Esophagus squamous epithelium (tissue), 5 donors: Measurements from ENCODE around the gene FHOD3. TPM values are rescaled to one million over a fixed set of nuclear protein-coding genes. Genes with fewer than 3 reads are reported as not detected.

Source experiments
- DNase-seq: peaks from one replicate; lab custom pipeline; 2025; lab: John Stamatoyannopoulos, UW
- H3K27ac ChIP-seq, 4 donors: fragments of 200-600 bp; sonication (generic); one replicate each; pipeline ENCODE4 v1.5.1; 2016 to 2019; ENCODE audit warnings: mild to moderate bottlenecking in 1 of 4
- H3K27me3 ChIP-seq, 4 donors: fragments of 200-600 bp; sonication (generic); 1 replicate in 3 of 4; 2 replicates in 1 of 4; pipeline versions ENCODE4 v1.5.1 to v1.6.0; 2017 to 2021; ENCODE audit warnings: antibody characterized with exemption in 1 of 4
- H3K36me3 ChIP-seq, 3 donors: fragments of 200-600 bp; sonication (generic); one replicate each; pipeline ENCODE4 v1.5.1; 2016 to 2019
- H3K4me1 ChIP-seq, 3 donors: fragments of 200-600 bp; sonication (generic); one replicate each; pipeline ENCODE4 v1.5.1; 2017 to 2019
- H3K4me3 ChIP-seq, 4 donors: fragments of 200-600 bp; sonication (generic); 1 replicate in 3 of 4; 2 replicates in 1 of 4; pipeline ENCODE4 v1.5.1; 2016 to 2019; ENCODE audit warnings: mild to moderate bottlenecking in 2 of 4, moderate library complexity in 1 of 4
- H3K9me3 ChIP-seq, 3 donors: fragments of 200-600 bp; sonication (generic); one replicate each; pipeline ENCODE4 v1.5.1; 2016 to 2019
- CTCF ChIP-seq, 6 experiments: fragments of 450-650 bp in 4 of 6; fragments of 200-600 bp in 2 of 6; sonication (generic) in 2 of 6; IDR thresholded peaks; one replicate each; pipeline ENCODE4 v1.5.1; 2016 to 2019; ENCODE audit warnings: antibody characterized with exemption in 6 of 6, mild to moderate bottlenecking in 4 of 6, moderate library complexity in 4 of 6
- POLR2A ChIP-seq, 4 donors: fragments of 450-650 bp; IDR thresholded peaks; one replicate each; pipeline ENCODE4 v1.6.1; 2017; ENCODE audit warnings: antibody characterized with exemption in 4 of 4, mild to moderate bottlenecking in 4 of 4, moderate library complexity in 3 of 4
- WGBS, 2 donors: methylation state at CpG; one replicate each; pipeline ENCODE4 v1.1.5; 2018; 5-methylcytosine and 5-hydroxymethylcytosine counted together
- intact Hi-C: fragments of 100-400 bp; cut with DNase I; formaldehyde crosslinking; loops from one replicate; pipeline ENCODE4 v1.15.0; 2022
- total RNA-seq, 4 donors: library from RNA; depleted of rRNA; stranded (reverse); fragments of >200 nt; gene quantifications; one replicate each; pipeline ENCODE4 v1.1.0, GENCODE V29; 2016
- donor health status: DM: yes; HTN: yes; CAD: no.

The FHOD3 gene
- total RNA-seq, 4 donors from 2014 or later = 3.1 to 29.6 (median 5.7) TPM

- WGBS, 2 donors = 47 to 60% methylated on average over 3 of the region's 3 CpGs
- peak overlapping the region in 2 of 4 donors; percentile 14 to 49 for H3K27ac ChIP-seq
- intact Hi-C loops = no loop called here
- H3K9me3 ChIP-seq = no peaks in the 10 kb centered on the region
- no peaks in the 10 kb centered on the region for H3K27me3 ChIP-seq
- H3K36me3 ChIP-seq = no peaks in the 10 kb centered on the region
- no peak overlapping the region for H3K4me3 ChIP-seq
- TF ChIP-seq POLR2A (IDR thresholded peaks at IDR 0.05) (no peak), CTCF (IDR thresholded peaks at IDR 0.05) (no peak)
- peaks cover 0 to 19% (median 10%) of the 10 kb centered on the region in 3 donors for H3K4me1 ChIP-seq
- no peak for DNase-seq
These were observed 455.7 kb downstream of the FHOD3 start for GRCh38 chr18:36752929-36753865.

GRCh38 chr18:36756242-36756641 lies 458.7 kb downstream of the FHOD3 start:
- H3K9me3 ChIP-seq = no peaks in the 10 kb centered on the region
- H3K27me3 ChIP-seq = no peaks in the 10 kb centered on the region
- WGBS, 2 donors = 16 to 23% methylated on average over 4 of the region's 4 CpGs
- peaks cover 0 to 19% (median 10%) of the 10 kb centered on the region in 3 donors for H3K4me1 ChIP-seq
- no peak for DNase-seq
- H3K27ac ChIP-seq = peak overlapping the region in 3 of 4 donors; percentile 55 to 58 (median 56)
- H3K36me3 ChIP-seq = peaks cover 0 to 8% (median 0%) of the 10 kb centered on the region in 3 donors
- no peak overlapping the region for H3K4me3 ChIP-seq
- intact Hi-C loops = loop anchor here (2.0 kb wide), 1 partner anchor 67 kb away; no protein-coding TSS in a partner anchor
- no peak for TF ChIP-seq CTCF (IDR thresholded peaks at IDR 0.05)
- TF ChIP-seq POLR2A (IDR thresholded peaks at IDR 0.05) = no peak

- Histone ChIP-seq H3K4me1 (peaks cover 0 to 19% (median 10%) of the 10 kb centered on the region in 3 donors), H3K4me3 (no peak overlapping the region), H3K27ac (peak overlapping the region in 2 of 4 donors; percentile 55 to 56), H3K9me3 (no peaks in the 10 kb centered on the region), H3K36me3 (peaks cover 0 to 17% (median 0%) of the 10 kb centered on the region in 3 donors), H3K27me3 (no peaks in the 10 kb centered on the region)
- 0 to 4% methylated on average over 1 of the region's 1 CpG for WGBS, 2 donors
- intact Hi-C loops = loop anchor here (2.0 kb wide), 1 partner anchor 68 kb away; no protein-coding TSS in a partner anchor
- no peak for TF ChIP-seq POLR2A (IDR thresholded peaks at IDR 0.05)
- peak in 5 of 6 experiments; percentile 47 to 85 (median 74) for TF ChIP-seq CTCF (IDR thresholded peaks at IDR 0.05)
- DNase-seq = no peak
These were observed 459.6 kb downstream of the FHOD3 start for GRCh38 chr18:36757081-36757480.

DNA sequence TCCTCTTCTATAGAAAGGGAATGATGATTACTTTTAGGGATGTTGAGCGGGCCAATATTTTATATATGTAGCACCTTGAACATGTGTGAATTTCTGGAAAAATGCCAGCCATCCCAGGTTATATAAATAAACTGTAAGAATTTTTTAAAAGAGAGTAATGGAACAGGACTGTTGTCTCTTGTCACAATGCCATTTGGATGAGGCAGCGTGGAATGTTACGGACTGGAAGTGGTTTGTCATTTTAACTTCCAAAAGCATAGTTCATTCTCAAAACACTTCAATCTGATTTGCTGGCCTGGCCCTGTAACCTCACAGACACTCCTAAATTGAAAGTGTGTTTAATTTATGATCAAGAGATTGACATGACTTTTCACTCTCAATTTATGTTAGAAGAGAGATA lies 460.5 kb downstream of the FHOD3 start:
- peaks cover 0 to 19% (median 10%) of the 10 kb centered on the region in 3 donors for H3K4me1 ChIP-seq
- no peak overlapping the region for H3K4me3 ChIP-seq
- H3K27me3 ChIP-seq = no peaks in the 10 kb centered on the region
- TF ChIP-seq POLR2A (IDR thresholded peaks at IDR 0.05) (no peak), CTCF (IDR thresholded peaks at IDR 0.05) (no peak)
- DNase-seq = no peak
- no peak overlapping the region for H3K27ac ChIP-seq
- H3K9me3 ChIP-seq = no peaks in the 10 kb centered on the region
- H3K36me3 ChIP-seq = peaks cover 0 to 17% (median 0%) of the 10 kb centered on the region in 3 donors
- 80 to 88% methylated on average over 3 of the region's 3 CpGs for WGBS, 2 donors
- intact Hi-C loops = loop anchor here (2.0 kb wide), 1 partner anchor 69 kb away; no protein-coding TSS in a partner anchor

DNA sequence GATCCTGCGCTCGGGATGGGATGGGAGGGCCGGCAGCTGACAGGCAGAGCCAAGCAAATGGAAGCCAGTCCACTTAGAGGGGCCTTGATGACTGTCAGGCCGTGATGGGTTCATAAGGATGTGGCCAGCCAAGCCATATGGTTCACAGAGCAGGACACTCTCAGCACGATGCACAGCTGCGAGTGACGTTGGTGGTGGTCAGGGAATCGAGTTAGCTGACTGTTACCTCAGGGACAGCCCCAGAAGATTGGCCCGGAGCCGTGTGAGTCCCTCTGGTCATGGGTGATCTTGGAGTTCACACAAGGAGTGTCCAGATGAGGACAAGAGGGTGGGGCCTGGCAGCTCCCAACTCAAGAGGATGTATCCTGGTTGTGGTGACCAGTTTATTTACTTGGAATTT lies 461.1 kb downstream of the FHOD3 start:
- DNase-seq = no peak
- no peaks in the 10 kb centered on the region for H3K9me3 ChIP-seq
- no peak overlapping the region for H3K4me3 ChIP-seq
- H3K4me1 ChIP-seq = peaks cover 0 to 19% (median 10%) of the 10 kb centered on the region in 3 donors
- H3K36me3 ChIP-seq = peaks cover 0 to 17% (median 0%) of the 10 kb centered on the region in 3 donors
- TF ChIP-seq CTCF (IDR thresholded peaks at IDR 0.05) = no peak
- TF ChIP-seq POLR2A (IDR thresholded peaks at IDR 0.05) = no peak
- WGBS, 2 donors = 52 to 76% methylated on average over 7 to 10 of the region's 10 CpGs
- intact Hi-C loops = no loop called here
- no peak overlapping the region for H3K27ac ChIP-seq
- no peaks in the 10 kb centered on the region for H3K27me3 ChIP-seq
